Stomach (tissue), 4 donors: ENCODE measurements around the gene CYP4V2.

ENCODE experiments used
- EP300 ChIP-seq: sonication (generic); formaldehyde crosslinking; IDR thresholded peaks from one replicate; pipeline ENCODE4 v1.6.1; 2017; ENCODE audit warnings: antibody characterized with exemption
- POLR2A ChIP-seq, 4 donors: fragments of 450-650 bp; IDR thresholded peaks; one replicate each; pipeline ENCODE4 v1.6.1; 2016; ENCODE audit warnings: antibody characterized with exemption in 4 of 4, control low read depth in 2 of 4, mild to moderate bottlenecking in 1 of 4, moderate library complexity in 1 of 4
- POLR2AphosphoS5 ChIP-seq, 3 donors: sonication (generic); formaldehyde crosslinking; IDR thresholded peaks; one replicate each; pipeline ENCODE4 v1.6.1; 2016; ENCODE audit warnings: antibody characterized with exemption in 3 of 3
- TF ChIP-seq, protein P1 (sequence below), 7 experiments: fragments of 450-650 bp in 4 of 7; fragments of 200-600 bp in 3 of 7; sonication (generic) in 3 of 7; IDR thresholded peaks; one replicate each; pipeline ENCODE4 v1.5.1; 2016 to 2019; ENCODE audit warnings: antibody characterized with exemption in 7 of 7, control low read depth in 2 of 7, mild to moderate bottlenecking in 1 of 7

GRCh38 chr4:186221624-186222023 is 30.3 kb downstream of the CYP4V2 start:
- TF ChIP-seq, protein P1, sequence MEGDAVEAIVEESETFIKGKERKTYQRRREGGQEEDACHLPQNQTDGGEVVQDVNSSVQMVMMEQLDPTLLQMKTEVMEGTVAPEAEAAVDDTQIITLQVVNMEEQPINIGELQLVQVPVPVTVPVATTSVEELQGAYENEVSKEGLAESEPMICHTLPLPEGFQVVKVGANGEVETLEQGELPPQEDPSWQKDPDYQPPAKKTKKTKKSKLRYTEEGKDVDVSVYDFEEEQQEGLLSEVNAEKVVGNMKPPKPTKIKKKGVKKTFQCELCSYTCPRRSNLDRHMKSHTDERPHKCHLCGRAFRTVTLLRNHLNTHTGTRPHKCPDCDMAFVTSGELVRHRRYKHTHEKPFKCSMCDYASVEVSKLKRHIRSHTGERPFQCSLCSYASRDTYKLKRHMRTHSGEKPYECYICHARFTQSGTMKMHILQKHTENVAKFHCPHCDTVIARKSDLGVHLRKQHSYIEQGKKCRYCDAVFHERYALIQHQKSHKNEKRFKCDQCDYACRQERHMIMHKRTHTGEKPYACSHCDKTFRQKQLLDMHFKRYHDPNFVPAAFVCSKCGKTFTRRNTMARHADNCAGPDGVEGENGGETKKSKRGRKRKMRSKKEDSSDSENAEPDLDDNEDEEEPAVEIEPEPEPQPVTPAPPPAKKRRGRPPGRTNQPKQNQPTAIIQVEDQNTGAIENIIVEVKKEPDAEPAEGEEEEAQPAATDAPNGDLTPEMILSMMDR (IDR thresholded peaks at IDR 0.05): no peak
- TF ChIP-seq POLR2AphosphoS5 (IDR thresholded peaks at IDR 0.05) (no peak), EP300 (no peak), POLR2A (IDR thresholded peaks at IDR 0.05) (no peak)
